Measurements from ENCODE around the gene POMP.

DNA sequence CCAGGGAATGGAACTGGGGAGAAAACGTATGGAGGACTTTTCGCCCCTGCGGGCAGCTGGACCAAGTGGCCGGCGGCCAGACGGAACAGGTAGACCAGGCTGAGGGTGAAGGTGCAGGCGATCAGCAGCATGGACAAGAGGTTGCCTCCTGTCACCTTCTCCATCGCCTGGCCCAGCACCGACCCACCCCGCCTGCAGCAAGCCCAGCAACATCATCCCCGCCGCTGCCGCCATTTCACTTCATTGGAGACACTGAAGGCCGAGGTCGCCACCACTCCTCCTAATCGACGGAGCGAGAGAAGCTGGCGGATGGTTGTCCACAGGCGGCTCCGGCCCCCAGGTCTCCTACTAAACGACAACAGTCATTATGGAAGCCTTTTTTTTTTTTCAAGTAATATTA is 64.9 kb downstream of the POMP start:
- TF ChIP-seq, protein P1, sequence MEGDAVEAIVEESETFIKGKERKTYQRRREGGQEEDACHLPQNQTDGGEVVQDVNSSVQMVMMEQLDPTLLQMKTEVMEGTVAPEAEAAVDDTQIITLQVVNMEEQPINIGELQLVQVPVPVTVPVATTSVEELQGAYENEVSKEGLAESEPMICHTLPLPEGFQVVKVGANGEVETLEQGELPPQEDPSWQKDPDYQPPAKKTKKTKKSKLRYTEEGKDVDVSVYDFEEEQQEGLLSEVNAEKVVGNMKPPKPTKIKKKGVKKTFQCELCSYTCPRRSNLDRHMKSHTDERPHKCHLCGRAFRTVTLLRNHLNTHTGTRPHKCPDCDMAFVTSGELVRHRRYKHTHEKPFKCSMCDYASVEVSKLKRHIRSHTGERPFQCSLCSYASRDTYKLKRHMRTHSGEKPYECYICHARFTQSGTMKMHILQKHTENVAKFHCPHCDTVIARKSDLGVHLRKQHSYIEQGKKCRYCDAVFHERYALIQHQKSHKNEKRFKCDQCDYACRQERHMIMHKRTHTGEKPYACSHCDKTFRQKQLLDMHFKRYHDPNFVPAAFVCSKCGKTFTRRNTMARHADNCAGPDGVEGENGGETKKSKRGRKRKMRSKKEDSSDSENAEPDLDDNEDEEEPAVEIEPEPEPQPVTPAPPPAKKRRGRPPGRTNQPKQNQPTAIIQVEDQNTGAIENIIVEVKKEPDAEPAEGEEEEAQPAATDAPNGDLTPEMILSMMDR (IDR thresholded peaks at IDR 0.05) = no peak
- TF ChIP-seq EZH2 (IDR thresholded peaks at IDR 0.05) = no peak
- TF ChIP-seq EZH2phosphoT487 (IDR thresholded peaks at IDR 0.05) = no peak
